H1 (cell line): ENCODE measurements around the gene PPP4R1. TPM values are rescaled to one million over a fixed set of nuclear protein-coding genes. Genes with fewer than 3 reads are reported as not detected.

Source experiments
- HDAC6 ChIP-seq: IDR thresholded peaks from one replicate; pipeline ENCODE4 v1.7.1; 2012; ENCODE audit warnings: low read depth, mild to moderate bottlenecking, inconsistent platforms, low read length, moderate library complexity
- KDM5A ChIP-seq: fragments of 200-600 bp; IDR thresholded peaks from 2 replicates; pipeline ENCODE4 v1.7.1; 2012; ENCODE audit warnings: mild to moderate bottlenecking, low read length, inconsistent platforms, mixed read lengths
- TEAD4 ChIP-seq: IDR thresholded peaks from 2 replicates; pipeline ENCODE4 v1.6.1; 2012; ENCODE audit warnings: low read depth, low read length, inconsistent platforms, mixed read lengths
- polyA plus RNA-seq, 7 experiments: library from polyadenylated mRNA; depleted of rRNA in 3 of 7; stranded (reverse) in 5 of 7; unstranded in 2 of 7; fragments of >200 nt in 5 of 7; fragments of 200-250 nt in 2 of 7; gene quantifications; 1 replicate in 5 of 7; 2 replicates in 1 of 7; 4 replicates in 1 of 7; pipeline versions ENCODE4 v1.2.1 to v1.2.3, GENCODE V29; 2011 to 2013; ENCODE audit warnings: missing spikeins in 2 of 7, mixed read lengths in 2 of 7
- total RNA-seq: library from RNA; stranded (reverse); fragmentation: NEBNext Ultra II Directional; extraction: Animal tissue kit (Norgen Biotek cat#: 25700); gene quantifications from 2 replicates; pipeline ENCODE4 v1.2.1, GENCODE V29; 2021
- TF ChIP-seq, protein P1 (sequence below), 3 experiments: IDR thresholded peaks; 1 replicate in 2 of 3; 2 replicates in 1 of 3; pipeline versions ENCODE4 v1.5.1 to v1.6.1; 2011; ENCODE audit warnings: low read length in 3 of 3, mild to moderate bottlenecking in 3 of 3, inconsistent platforms in 2 of 3, low read depth in 1 of 3, moderate library complexity in 1 of 3; ENCODE audit not compliant: insufficient read depth in 1 of 3; ENCODE audit errors: control extremely low read depth in 1 of 3

The PPP4R1 gene
- total and polyA plus RNA-seq, 2 of the 8 experiments (the other 6 are each of a cell fraction or from before 2014, with no cell fraction given): 67.4 to 96.1 TPM

GRCh38 chr18:9507565-9508088, 106.7 kb downstream of the PPP4R1 start (continued):
- TF ChIP-seq, protein P1, sequence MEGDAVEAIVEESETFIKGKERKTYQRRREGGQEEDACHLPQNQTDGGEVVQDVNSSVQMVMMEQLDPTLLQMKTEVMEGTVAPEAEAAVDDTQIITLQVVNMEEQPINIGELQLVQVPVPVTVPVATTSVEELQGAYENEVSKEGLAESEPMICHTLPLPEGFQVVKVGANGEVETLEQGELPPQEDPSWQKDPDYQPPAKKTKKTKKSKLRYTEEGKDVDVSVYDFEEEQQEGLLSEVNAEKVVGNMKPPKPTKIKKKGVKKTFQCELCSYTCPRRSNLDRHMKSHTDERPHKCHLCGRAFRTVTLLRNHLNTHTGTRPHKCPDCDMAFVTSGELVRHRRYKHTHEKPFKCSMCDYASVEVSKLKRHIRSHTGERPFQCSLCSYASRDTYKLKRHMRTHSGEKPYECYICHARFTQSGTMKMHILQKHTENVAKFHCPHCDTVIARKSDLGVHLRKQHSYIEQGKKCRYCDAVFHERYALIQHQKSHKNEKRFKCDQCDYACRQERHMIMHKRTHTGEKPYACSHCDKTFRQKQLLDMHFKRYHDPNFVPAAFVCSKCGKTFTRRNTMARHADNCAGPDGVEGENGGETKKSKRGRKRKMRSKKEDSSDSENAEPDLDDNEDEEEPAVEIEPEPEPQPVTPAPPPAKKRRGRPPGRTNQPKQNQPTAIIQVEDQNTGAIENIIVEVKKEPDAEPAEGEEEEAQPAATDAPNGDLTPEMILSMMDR (IDR thresholded peaks at IDR 0.05; ENCODE audit: control extremely low read depth in 1 of 3, insufficient read depth in 1 of 3, low read depth in 1 of 3, low read length in 3 of 3): no peak
- TF ChIP-seq KDM5A (no peak), HDAC6 (no peak), TEAD4 (no peak)
